Activated CD4-positive, alpha-beta T cell treated with anti-CD3 and anti-CD28 coated beads for 1 hour (primary cell): ENCODE results near the gene PTPRN2.

ENCODE experiments used
- DNase-seq: peaks from one replicate; pipeline ENCODE4 v3.0.0-alpha.2; 2020

Gene PTPRN2

GRCh38 chr7:157543276-157543675, 1044.3 kb downstream of the PTPRN2 start:
- DNase-seq = no peak

- no peak for DNase-seq
These were observed 1045.3 kb downstream of the PTPRN2 start for GRCh38 chr7:157542068-157543021.

GRCh38 chr7:157541295-157542067, 1046.1 kb downstream of the PTPRN2 start:
- no peak for DNase-seq

GRCh38 chr7:157540606-157541294, 1046.9 kb downstream of the PTPRN2 start:
- DNase-seq = no peak

DNA sequence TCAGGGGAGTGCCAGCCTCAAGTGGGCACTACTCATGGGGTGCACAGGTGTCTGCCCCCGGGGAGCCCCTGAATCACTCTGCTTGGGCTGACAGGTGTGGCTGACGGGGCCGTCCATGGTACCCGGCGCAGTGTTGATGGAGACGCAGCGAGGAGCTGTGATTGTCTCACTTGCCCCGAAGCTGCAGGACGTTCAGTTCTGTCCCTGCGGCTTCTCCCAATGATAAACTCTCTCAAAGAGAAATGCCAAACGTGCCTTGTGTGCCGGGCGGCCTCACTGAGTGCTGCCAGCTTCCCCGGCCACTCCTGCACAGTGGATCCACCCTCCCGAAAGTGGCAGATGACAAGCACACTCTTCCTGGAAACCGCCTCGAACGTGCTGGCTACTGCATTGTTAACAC, 1047.6 kb downstream of the PTPRN2 start:
- no peak for DNase-seq

GRCh38 chr7:157539521-157539920, 1048.1 kb downstream of the PTPRN2 start:
- DNase-seq = no peak

- no peak for DNase-seq
These were observed 1048.9 kb downstream of the PTPRN2 start for GRCh38 chr7:157538735-157539134.

DNA sequence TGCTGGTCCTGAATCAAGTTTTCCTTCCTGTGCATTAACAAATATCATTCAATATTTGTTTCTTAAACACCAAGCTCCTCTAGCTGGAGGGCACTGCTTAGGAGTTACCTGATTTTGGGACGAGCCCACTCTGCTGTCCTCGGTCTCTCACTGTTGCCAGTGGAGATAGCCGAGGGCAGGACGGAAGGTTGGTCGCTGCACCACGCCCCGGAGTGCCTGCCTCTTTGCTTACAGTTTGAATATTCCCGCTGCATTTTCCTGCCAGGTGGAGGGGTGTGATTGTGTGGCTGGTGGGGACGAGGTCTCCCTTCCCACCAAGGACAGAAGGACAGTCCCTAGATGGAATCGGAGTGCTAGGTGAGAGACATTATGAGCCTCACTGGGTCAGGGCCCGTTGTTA, 1049.3 kb downstream of the PTPRN2 start:
- DNase-seq = no peak

DNA sequence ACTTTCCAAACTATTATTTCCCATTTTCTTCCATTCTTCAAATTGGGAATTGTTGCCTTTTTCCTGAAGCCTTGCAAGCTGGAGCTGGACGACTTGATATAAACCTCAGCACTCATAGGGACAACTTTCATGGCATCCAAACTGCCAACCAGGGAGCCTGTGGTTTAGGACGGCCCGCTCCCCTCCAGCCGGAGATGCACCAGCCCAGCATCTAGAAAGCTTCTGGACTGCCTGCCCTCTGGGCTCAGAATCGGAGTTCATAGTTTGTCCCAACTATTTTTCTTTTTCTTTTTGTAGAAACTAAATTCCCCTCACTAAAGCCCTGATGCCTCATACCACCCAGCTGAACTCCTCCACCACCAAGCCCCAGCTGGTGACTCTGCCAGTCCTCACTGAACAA, 1050.6 kb downstream of the PTPRN2 start:
- no peak for DNase-seq

GRCh38 chr7:157532068-157532467, 1055.6 kb downstream of the PTPRN2 start:
- no peak for DNase-seq

GRCh38 chr7:157529768-157530560, 1057.7 kb downstream of the PTPRN2 start:
- DNase-seq = no peak

GRCh38 chr7:157528785-157529341, 1058.8 kb downstream of the PTPRN2 start:
- DNase-seq = no peak

GRCh38 chr7:157527686-157528085, 1059.9 kb downstream of the PTPRN2 start:
- DNase-seq = no peak

- no peak for DNase-seq
These were observed 1060.5 kb downstream of the PTPRN2 start for GRCh38 chr7:157526913-157527634.

- DNase-seq = no peak
These were observed 1061.4 kb downstream of the PTPRN2 start for GRCh38 chr7:157526005-157526912.

- no peak for DNase-seq
These were observed 1062.1 kb downstream of the PTPRN2 start for GRCh38 chr7:157525491-157525915.

GRCh38 chr7:157524731-157525130, 1062.9 kb downstream of the PTPRN2 start:
- no peak for DNase-seq

DNA sequence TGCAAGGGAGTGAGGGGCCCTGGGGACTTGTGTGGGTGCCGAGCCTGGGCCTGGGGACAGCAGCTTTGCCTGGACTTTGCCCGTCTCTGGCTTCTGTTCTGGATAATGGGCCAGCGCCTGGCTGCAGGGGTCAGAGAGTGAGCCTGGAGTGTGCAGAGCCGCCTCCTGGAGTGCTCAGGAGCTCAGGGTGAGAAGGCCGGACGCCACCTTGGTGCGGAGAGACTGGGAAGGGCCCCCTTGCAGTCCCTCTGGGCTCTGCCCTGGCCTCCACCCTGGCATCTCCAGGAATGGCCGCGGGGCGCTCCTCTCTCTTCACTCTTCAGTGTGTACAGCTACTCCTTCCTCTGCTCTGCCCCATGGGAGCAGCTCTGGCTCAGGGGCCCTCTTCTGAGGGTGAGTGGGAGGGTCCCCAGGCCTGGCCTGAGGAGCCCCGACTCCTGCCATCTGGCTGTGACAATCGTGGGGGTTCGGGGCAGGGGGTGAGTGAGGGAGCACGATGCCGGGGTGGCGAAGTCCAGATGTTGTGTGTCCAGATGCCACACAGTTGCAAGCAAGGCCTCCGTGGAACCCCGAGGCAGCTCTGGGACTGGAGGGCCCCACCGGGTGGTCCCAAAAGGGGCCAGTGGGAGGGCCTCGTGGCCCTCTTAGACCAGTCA, 1063.7 kb downstream of the PTPRN2 start:
- DNase-seq = no peak

DNA sequence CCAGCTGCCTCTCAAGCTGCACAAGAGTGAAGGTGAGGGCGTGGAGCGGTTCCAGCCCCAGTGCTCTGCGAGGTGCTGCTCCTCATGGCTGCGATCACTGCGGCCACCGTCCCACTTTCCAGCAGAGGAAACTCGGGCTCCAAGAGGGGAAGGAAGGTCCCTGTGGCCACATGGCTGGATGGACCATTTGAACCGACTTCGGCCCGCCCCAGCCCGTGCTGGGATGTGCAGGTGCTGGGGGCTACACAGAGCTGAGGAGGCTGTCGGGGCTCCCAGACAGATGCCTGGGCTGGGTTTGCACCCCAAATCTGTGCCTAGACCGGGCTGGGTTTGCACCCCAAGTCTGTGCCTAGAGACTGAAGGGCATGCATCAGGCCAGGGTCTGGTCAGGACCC, 1064.3 kb downstream of the PTPRN2 start:
- DNase-seq = no peak

GRCh38 chr7:157522954-157523353, 1064.7 kb downstream of the PTPRN2 start:
- DNase-seq = no peak
